Lower leg skin (tissue), 3 donors: Measurements from ENCODE around the gene MRPL41.

Source experiments
- POLR2A ChIP-seq, 2 donors: fragments of 450-650 bp; IDR thresholded peaks; one replicate each; pipeline ENCODE4 v1.6.1; 2016 to 2017; ENCODE audit warnings: antibody characterized with exemption in 2 of 2, mild to moderate bottlenecking in 1 of 2, moderate library complexity in 1 of 2
- TF ChIP-seq, protein P1 (sequence below), 3 donors: fragments of 450-650 bp; IDR thresholded peaks; one replicate each; pipeline ENCODE4 v1.5.1; 2016; ENCODE audit warnings: antibody characterized with exemption in 3 of 3, mild to moderate bottlenecking in 3 of 3, moderate library complexity in 2 of 3

DNA sequence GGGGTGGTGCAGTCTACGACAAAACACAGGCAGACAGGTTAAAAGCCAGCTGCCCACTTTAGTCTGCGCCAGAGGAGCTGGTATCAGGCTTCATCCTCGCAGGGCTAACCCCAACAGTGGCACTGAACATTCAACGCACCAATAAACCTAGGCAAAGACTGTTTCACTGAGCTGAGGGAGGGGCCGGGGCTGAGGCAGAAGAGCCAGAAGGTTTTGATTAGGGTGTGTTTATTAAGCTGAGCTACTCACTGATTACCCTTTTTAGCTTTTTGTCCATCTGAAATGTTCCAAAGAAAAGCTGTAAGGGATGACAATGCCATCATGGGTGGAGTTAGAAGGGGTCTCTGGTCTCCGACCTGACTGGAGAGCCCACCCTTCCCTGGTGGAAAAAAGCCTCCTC, 37.2 kb downstream of the MRPL41 start:
- TF ChIP-seq, protein P1, sequence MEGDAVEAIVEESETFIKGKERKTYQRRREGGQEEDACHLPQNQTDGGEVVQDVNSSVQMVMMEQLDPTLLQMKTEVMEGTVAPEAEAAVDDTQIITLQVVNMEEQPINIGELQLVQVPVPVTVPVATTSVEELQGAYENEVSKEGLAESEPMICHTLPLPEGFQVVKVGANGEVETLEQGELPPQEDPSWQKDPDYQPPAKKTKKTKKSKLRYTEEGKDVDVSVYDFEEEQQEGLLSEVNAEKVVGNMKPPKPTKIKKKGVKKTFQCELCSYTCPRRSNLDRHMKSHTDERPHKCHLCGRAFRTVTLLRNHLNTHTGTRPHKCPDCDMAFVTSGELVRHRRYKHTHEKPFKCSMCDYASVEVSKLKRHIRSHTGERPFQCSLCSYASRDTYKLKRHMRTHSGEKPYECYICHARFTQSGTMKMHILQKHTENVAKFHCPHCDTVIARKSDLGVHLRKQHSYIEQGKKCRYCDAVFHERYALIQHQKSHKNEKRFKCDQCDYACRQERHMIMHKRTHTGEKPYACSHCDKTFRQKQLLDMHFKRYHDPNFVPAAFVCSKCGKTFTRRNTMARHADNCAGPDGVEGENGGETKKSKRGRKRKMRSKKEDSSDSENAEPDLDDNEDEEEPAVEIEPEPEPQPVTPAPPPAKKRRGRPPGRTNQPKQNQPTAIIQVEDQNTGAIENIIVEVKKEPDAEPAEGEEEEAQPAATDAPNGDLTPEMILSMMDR (IDR thresholded peaks at IDR 0.05), result no peak
- TF ChIP-seq POLR2A (IDR thresholded peaks at IDR 0.05), result no peak
